Stimulated activated CD4-positive, alpha-beta T cell treated with anti-CD3 and anti-CD28 coated beads, Interleukin-1b, Interleukin-23, amount 100 ng/mL, for 4 hours (primary cell): Measurements from ENCODE around the gene COL9A3.

Experiments used
- DNase-seq, 2 donors: peaks; one replicate each; pipeline ENCODE4 v3.0.0-alpha.2; 2020; ENCODE audit warnings: low read depth in 2 of 2

COL9A3 gene

GRCh38 chr20:62778601-62779416 is 38.0 kb upstream of the COL9A3 start:
- DNase-seq, result no peak

- no peak for DNase-seq
Measured at GRCh38 chr20:62779417-62779685, 37.5 kb upstream of the COL9A3 start.

- no peak for DNase-seq
Measured at GRCh38 chr20:62780204-62780603, 36.6 kb upstream of the COL9A3 start.

- DNase-seq, result no peak
Measured at GRCh38 chr20:62780696-62781095, 36.2 kb upstream of the COL9A3 start.

GRCh38 chr20:62782149-62782892 is 34.5 kb upstream of the COL9A3 start:
- no peak for DNase-seq

- DNase-seq, result no peak
Measured at GRCh38 chr20:62782893-62783278, 34.0 kb upstream of the COL9A3 start.

GRCh38 chr20:62784497-62784896 is 32.4 kb upstream of the COL9A3 start:
- DNase-seq, result no peak

- DNase-seq, result no peak
Measured at GRCh38 chr20:62785393-62785792, 31.5 kb upstream of the COL9A3 start.

GRCh38 chr20:62786157-62786556 is 30.7 kb upstream of the COL9A3 start:
- no peak for DNase-seq

- DNase-seq, result no peak
Measured at GRCh38 chr20:62787321-62787720, 29.5 kb upstream of the COL9A3 start.

- DNase-seq, result no peak
Measured at GRCh38 chr20:62787866-62788265, 29.0 kb upstream of the COL9A3 start.

- DNase-seq, result no peak
Measured at GRCh38 chr20:62788607-62789006, 28.2 kb upstream of the COL9A3 start.

GRCh38 chr20:62790075-62790474 is 26.8 kb upstream of the COL9A3 start:
- no peak for DNase-seq

- DNase-seq, result peak; percentile 56 to 64
Measured at GRCh38 chr20:62791301-62792181, 25.3 kb upstream of the COL9A3 start.

- no peak for DNase-seq
Measured at GRCh38 chr20:62792182-62792939, 24.5 kb upstream of the COL9A3 start.

GRCh38 chr20:62792940-62793756 is 23.7 kb upstream of the COL9A3 start:
- DNase-seq, result no peak

GRCh38 chr20:62793757-62794006 is 23.2 kb upstream of the COL9A3 start:
- no peak for DNase-seq

- DNase-seq, result peak; percentile 89 to 90
Measured at GRCh38 chr20:62794007-62794724, 22.7 kb upstream of the COL9A3 start.

- DNase-seq, result peak; percentile 52 to 64
Measured at GRCh38 chr20:62795023-62795761, 21.7 kb upstream of the COL9A3 start.
